IPS-11a (cell line): ENCODE measurements around the gene COMMD3.
A peak's percentile ranks its signal among the peaks of the same experiment; 100 is the strongest.

ENCODE experiments used
- H3K4me3 ChIP-seq: one replicate; pipeline ENCODE4 v1.5.1; 2013; ENCODE audit warnings: low read depth, low read length, control low read depth

COMMD3 gene

DNA sequence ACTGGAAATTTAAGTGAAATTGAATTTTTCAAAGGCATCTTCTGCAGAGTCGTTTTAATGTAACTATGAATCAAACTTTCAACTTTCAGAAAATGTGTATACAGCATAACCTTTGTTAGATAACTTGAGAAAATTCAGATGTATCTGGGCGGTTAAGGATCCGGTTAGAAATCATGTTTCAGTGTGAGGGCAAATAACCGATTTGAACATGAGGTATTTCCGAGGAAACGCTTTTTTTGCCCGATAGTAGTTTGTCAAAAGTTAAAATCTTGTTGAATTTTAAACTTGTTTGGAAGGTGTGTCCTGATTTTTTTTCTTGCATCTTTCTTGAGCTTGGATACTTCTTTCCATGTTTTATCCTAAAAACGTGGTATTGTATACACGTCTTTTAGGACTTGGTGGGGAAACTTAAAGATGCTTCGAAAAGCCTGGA is 3.4 kb downstream of the COMMD3 start:
- H3K4me3 ChIP-seq = no peak overlapping the region

DNA sequence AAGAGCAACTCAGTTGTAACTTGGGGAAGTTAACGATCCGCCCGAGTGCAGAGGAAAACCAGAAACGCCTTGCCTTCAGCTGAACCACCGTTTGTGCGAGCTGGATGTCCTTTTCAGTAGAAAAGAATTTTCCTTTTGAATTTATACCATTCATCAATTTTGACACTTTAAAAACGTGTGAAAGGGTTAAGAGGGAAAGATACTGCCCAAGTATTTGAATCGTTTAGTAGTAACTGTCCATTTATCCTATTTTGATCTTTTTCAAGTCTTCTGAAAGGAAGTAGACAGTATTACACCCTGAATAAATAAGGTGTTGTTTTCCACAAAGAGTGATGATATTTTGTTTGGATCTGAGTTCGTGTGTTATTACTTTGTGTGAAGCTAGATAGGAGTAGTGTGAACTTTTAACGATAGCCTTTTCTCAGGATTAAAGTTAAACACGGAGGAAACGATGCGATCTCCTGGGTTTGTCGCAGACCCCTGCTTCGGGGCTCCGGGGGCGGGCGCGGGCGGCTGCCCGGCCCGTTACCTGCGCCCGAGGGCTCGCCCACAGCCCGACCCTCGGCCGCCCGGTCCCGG is 3.9 kb downstream of the COMMD3 start:
- H3K4me3 ChIP-seq = no peak overlapping the region

DNA sequence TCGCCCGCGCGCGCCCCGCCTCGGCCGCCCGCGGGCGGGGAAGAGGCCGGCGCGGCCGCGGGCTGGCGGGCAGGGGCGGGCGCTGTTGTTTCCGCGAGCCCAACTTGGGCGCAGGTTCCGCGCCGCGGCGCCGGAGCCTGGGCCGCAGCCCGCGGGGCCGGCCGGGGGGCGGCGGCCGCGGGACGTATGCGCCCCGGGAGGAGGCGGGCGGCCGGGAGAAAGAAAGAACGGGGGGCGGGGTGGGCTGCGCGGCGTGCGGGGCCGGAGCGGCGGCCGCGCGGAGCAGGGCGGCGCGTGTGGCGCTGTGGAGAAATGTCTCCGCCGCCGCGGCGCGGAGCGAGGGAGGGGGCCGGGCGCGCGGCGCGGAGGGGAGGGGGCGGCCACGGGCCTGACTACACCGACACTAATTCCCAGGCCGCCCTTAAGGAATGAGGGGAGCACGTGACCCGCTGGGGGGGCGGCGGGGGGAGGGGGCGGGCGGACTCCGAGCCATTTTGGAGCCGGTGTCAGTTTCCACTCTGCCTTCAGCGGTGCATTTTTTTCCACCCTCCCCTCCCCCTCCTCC is 4.5 kb downstream of the COMMD3 start, which contains the start of gene BMI1:
Gene BMI1, plus strand, starts transcription at position 509 of the 565 bp plus-strand sequence. CDS start 5,351 bp downstream, outside the sequence.
- H3K4me3 ChIP-seq = peak within 1 kb of the TSS; percentile 50

DNA sequence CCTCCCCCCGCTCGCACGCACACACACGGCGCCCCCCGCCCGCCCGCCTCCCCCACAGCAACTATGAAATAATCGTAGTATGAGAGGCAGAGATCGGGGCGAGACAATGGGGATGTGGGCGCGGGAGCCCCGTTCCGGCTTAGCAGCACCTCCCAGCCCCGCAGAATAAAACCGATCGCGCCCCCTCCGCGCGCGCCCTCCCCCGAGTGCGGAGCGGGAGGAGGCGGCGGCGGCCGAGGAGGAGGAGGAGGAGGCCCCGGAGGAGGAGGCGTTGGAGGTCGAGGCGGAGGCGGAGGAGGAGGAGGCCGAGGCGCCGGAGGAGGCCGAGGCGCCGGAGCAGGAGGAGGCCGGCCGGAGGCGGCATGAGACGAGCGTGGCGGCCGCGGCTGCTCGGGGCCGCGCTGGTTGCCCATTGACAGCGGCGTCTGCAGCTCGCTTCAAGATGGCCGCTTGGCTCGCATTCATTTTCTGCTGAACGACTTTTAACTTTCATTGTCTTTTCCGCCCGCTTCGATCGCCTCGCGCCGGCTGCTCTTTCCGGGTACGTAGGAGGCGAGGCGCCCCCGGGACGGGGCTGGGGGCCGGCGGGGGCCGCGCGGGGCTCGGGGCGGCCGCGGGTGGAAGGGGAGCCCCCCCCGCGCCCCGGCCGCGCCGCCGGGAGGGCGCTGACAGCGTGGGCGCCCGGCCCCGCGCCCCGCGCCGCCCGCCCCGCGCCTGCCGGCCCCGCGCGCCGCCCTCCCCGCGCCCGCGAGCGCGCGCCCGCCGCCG is 5.2 kb downstream of the COMMD3 start:
- H3K4me3 ChIP-seq = peak overlapping the region; percentile 48

DNA sequence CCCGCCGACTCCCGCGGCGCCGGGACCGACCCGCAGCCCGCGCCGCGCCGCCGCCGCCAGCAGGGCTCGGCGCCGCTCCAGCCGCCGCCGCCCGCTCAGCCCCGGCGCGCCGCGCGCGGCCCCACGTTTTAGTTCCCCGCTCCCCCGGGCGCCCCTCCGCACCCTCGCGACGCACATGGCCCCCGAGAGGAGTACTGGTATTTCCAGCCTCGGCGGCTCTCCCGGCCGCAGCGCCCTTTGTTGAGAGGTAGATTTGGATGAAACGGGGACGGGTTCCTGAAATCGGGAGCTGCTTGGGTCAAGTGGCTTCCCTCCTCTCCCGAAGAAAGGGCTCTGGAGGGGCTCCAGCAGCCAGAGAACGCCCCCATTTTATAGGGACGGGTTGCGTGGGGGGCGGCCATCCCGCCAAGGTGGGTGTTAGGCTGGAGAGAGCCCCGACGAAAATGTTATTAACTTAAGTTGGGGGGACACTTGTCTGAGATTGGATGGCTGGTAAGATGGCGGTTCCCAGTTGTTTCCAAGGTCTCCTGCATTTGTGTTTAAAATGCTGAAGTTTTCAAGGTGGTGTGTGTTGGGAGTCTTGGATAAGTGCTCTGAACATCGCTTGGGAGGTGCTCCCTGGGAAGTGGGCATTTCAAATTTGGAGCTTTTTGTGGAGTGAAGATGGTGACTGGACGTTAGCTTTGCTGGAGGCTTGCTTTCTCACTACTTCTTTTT is 5.9 kb downstream of the COMMD3 start:
- H3K4me3 ChIP-seq = peak overlapping the region; percentile 50

DNA sequence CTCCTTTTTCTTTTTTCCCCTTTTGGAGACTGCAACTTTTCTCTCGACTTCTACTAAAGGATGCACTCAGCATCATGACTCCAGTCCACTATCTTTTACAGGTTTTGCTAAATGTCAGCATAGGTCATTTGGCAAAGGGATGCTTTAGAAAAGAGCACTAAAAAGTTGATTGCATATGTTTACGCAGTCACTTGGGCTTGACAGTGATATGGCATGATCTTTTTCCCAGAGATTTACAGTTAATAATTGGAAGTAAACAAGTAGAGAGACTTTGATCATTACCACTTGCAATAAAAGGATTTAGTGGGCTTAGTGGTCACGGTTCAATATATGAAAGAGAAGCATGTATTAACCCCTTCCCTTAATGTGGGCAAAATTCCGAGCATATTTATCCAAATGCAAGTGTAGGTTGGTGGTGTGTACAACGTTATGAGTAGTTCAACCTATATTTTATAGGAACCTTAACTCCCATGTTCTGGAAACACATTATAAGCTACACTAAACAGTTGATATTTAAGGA is 6.5 kb downstream of the COMMD3 start:
- peak overlapping the region; percentile 50 for H3K4me3 ChIP-seq

DNA sequence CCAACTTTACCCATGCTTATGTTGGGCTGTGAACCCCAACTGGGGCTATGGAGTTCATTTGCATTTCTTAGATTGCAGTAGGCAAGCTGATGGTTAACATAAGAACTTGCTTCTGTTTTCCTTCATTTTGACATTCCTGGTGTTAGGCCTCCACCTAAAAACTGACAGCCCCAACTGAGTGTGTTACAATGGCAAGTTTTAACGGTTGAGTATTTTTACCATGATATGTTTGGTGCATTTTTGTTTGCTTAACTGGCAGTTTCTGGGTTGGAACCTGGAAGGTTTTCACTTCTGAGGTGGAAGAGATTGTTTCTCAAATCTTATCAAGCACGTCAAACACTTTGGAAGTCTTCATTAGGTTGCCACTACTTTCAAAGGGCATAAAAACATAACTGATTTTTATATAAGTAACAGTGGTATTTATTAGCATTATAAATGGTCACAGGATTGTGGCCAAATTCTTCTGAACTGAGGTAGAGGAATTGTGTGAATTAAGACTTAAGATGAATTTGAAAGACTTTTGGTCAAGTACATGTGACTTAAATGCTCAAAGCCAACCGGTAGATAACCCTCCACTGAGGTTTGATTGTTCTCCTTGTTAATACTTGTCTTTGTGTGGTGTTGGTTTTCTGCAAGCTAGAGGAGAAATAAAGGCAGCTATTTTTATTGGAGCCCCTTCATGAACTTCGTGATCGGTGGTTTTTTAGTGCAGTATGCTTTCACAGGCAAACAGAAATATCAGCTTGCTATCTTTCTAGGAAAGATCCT is 7.5 kb downstream of the COMMD3 start:
- no peak overlapping the region for H3K4me3 ChIP-seq

DNA sequence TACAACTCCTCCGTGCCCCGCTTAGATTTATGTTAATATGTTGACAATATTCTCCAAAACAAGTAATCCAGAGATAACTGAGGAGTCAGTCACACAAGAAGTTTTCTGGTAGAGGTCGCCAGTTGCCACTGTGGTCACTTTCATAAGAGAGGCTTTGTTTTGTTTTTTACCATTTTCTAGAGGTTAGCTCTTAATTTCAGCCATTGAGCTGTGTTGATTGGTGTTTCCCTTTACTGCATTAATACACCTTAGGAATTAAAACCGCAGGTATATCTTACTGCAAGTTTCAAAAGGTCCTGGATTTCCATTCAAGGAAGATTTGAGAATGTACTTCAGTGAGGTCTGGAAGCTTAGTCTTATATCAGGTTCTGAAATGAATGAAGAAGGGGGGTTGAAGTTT is 8.2 kb downstream of the COMMD3 start:
- H3K4me3 ChIP-seq = no peak overlapping the region

DNA sequence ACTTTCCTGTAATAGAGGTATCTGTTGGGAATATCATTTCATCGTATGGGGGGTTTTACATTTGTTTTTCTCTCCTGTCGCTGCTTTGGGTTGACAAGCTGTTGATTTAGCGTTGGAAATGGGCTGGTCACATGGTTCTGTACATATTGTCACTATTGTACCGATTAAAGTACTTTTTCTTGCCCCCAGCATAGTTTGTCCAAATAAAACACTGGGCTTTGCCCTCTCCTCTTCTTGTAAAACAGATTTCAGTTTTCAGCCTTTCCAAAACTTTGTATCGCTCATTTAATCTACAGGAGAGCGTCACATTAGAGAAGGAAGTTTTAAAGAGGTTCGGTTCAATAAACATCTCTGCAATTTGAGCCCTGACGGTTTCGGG is 8.7 kb downstream of the COMMD3 start:
- peak overlapping the region; percentile 29 for H3K4me3 ChIP-seq

DNA sequence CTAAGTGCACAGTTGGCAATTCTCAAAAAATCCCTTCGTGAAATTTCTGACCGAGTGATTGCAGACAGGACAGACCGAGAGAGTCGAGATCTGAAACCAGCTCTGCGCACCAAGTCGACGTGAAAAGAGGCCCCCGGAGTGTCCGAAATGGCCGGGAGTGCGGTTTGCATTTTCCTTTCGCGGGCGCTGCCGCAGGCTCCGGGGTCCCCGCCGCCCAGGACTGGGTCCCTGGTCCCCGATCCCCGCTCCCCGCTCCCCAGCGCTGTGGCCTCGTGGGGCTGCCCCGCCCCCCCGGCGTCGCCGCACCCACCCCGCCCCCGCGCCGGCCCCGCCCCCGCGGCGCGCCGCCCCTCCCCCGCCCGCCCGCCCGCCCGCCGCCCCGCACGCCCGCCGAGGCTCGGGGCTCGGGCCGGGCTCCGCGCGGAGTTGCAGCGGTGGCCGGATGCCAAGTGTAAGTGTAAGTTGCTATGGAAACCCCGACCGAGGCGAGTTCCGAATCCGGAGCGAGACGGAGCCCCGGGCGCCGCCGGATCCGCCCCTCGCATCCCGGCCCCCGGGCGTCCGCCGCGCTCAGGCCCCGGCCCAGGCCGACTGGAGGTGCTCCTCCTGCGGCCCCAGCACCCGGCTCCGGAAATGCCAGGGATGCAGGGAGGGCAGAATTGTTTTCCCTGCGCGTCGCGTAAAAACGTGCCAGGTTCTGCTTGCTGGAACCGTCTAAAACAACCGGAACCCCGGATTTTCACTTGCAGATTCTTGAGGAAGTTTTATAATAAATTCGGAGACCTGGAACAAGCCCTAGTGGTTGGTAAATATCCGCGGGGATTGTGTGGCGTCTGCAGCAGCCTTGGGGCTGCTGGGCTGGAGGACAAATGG is 9.3 kb downstream of the COMMD3 start:
- peak overlapping the region; percentile 29 for H3K4me3 ChIP-seq

DNA sequence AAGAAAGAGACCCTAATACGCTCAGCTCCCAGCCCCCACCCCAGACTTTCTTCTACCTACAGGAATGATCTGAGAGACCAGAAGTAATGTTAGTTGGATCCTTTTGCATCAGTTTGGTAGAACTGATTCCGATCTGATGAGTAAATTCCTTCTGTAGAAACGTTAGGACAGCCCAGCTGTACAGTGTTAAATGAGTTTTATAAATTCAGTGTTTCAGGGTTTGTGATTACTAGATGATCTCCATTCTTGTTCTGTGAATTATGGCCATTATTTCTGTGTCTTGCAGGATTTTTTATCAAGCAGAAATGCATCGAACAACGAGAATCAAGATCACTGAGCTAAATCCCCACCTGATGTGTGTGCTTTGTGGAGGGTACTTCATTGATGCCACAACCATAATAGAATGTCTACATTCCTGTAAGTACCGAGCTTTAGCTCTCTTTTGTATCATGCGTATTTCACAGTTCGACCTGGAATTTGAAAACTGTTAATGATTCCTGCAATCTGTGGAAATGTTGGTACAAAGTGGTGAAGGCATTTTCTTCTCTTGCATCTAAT is 10.0 kb downstream of the COMMD3 start:
- H3K4me3 ChIP-seq = peak overlapping the region; percentile 28

DNA sequence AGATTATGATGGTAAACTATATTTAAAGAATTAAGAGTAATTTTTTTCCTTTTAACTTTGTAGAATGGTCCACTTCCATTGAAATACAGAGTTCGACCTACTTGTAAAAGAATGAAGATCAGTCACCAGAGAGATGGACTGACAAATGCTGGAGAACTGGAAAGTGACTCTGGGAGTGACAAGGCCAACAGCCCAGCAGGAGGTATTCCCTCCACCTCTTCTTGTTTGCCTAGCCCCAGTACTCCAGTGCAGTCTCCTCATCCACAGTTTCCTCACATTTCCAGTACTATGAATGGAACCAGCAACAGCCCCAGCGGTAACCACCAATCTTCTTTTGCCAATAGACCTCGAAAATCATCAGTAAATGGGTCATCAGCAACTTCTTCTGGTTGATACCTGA is 13.0 kb downstream of the COMMD3 start:
- H3K4me3 ChIP-seq = no peak overlapping the region

DNA sequence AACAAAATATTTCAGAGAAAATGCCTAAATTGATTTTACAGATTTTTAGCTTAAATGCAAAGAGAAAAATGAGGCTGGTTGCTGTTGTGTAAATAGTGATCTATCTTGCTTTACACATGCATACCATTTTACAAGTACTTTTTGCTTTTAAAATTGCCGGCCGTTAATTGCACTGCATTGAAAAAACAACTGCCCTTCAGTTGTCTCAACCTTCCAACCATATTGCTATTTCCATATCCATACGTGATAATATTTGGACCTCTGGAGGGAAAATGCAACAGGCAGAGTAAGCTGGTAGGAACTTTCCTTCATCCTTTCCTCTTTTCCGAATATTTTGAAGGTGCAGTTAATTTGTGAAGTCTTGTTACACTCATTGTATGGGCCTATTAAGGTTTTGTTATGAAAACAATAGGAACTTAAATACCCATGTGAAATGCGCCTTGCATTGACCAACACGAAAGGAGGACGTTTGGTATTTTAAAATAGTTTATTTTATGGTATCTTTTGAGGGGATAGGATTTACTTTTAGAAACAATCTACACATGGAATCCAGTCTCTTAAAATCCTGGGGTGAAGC is 16.0 kb downstream of the COMMD3 start:
- no peak overlapping the region for H3K4me3 ChIP-seq

DNA sequence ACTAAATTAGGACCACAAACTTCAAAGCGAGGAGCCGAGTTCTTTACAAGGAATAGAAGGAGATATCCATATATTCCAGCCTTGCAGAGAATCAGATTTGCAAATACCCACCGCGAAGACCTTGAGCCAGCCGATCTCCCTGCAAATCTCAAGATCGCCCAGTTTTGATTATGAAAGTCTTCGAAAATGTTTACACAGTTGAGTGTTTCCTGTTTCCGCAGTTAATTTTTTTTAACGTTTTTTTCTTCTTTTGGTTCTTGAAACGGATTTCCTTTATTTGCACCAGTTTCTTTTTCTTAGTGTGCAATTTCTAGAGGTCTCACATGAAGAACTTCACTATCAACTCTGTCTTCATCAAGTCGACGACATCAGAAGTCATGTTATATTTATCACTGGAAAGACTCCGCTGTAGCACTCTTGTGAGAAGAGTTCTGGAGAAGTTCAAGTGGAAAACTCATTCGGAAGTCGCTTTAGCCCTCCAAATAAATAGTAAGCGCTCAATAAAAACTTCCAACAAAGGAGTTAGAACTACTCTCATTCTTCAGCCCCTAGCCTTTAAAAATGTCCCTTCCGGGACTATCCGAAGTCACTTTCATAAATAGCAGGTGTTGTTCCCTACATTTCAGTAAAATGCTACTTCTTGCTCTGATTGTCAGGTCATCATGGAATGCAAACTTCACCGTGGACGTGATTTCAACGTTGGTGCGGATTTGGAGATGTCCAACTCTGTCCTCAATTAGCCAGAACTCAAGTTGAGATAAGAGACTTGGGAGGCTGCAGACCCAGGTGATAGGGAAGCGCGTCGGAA is 17.2 kb downstream of the COMMD3 start:
- H3K4me3 ChIP-seq = no peak overlapping the region

DNA sequence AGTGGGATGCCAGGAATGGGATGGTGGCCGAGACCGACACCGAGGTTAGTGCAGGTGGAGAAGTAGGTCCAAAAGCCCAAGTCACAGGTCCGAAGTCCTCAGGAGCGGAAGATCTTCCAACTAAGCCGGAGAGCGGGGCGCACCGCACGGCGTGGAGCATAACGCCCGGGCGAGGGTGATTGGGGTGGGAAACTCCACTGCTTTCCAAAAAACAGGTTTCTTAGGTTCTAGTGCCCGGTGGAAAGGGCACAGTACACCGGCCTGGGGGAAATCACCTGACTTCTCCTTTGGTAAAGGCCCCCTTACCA is 17.7 kb downstream of the COMMD3 start:
- H3K4me3 ChIP-seq = no peak overlapping the region

DNA sequence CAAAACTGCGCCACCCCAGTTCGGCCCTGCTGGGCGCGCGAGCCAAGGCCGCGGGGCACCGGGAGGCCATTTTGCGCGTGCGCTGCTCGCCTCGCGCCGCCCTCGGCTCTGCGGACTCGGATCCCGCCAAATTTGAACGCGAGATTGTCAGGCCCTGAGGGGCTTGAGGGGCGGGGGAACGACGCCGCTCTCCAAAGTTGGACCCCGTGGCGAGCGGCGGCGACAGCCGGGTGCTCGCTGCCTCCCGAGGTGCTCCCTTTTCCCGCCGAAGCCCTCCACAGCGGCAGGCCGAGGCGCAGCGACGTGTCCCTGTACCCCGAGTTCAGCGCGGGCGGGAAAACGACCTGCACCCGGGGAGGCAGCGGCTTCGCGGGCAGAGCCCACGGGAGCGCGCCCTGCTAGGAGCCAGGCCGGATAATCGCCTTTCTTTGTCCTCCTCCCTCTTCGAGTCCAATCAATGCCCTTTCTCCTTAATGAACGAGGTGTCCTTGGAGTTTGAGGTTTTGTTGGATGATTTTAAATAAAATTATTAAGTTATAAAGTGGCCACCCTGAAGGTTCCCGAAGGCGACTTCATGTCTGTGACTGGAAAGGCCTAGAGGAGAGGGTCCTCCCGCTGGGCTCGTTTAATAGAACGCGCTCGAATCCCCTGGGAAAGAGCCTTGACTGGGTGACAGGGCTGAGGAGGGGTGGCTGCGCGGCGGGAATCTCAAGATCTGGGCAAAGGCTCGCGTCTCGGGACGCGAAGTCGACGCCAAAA is 18.4 kb downstream of the COMMD3 start:
- H3K4me3 ChIP-seq = no peak overlapping the region

DNA sequence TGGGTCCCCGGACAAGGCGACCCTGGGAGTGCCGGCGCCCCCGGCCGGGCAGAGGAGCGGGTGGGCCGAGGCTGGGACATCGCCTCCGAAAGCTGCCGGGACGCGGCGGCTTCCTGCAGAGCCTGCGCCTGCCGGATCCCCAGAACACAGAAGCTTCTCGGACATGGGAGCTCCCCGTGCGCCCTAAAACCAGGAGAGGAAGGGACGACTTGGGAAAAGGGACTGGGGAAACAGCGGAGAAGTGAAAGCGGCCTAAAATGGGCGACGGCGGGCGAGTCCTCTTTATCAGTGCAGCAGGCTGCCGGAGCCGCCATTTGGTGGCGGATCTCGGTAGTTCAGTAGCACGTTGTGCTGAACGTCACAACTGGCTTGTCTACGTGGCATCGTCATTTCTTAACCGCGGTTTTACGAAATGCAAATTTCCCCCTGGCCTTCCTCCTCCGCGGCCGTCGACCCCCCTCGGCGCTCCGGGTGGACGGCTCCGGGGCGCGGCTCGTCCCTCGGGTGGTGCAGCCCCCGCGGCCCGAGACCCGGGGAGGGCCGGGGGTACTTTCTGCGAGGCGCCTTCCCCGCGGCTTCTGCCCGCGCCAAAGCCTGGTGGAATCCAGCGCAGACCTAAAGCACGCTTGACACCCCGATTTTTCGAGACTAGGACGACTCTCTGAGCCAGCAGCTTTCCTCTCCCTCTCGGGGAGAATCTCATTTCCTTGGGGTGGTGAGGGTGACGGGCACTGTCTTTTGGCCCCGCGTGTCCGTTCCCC is 19.2 kb downstream of the COMMD3 start:
- peak overlapping the region; percentile 18 for H3K4me3 ChIP-seq
